NCI-H2171 (cell line): ENCODE measurements around the gene AMPD3.

Experiments used
- DNase-seq: peaks from one replicate; lab custom pipeline; 2025; lab: John Stamatoyannopoulos, UW

Gene AMPD3

DNA sequence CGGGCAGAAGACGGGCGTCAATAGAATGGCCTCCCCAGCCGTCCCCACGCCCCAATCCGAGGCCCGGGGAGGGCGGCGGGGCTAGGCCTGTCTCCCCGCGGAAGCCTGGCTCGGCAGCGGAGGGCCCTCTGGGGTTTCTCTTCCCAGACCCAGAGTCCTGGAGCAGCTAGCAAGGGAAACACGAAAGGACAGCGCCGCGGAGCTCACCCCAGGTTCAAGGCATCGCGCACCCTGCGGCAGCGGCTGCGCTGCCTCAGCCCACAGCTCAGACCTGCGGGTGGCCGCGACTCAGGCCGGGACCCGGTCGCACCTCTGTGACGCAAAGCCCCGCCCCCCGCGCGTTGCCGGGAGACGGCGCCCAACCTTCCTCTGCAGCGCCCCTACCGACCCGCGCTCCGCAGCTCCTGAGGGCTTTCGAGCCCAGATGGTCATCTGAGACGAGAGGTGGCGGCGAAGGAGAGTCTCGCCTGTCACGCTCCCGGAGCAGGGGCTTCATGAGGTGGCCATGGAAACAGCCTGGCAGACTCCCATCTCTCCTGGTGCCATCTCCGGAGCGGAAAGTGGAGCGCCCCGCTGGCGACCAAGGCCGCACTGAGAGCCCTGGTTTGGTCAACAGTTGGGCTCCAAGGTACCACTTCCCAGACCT lies 86.0 kb downstream of the AMPD3 start, which contains the start of gene RNF141:
TSS of gene RNF141 (minus strand) at position 273 of the 646 bp plus-strand sequence. CDS start 7,029 bp downstream, outside the sequence.
- DNase-seq, result peak; percentile 86

DNA sequence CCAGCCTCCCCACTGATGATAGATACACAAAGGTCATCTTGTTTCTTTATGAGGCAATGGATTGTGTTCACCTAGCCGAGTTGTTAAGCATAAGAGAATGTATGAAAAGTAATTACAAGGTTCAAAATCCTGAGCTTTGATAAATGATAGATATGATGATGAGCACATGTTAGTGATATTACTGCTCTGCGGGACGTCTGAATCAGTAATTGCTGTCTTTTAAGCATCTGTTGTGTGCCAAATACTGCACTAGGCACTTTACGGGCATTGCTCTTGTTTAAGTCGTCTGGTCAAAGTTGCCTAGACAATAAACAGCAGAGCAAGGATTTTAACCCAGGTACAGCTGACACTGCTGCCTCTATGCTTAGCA lies 86.5 kb downstream of the AMPD3 start:
- no peak for DNase-seq

DNA sequence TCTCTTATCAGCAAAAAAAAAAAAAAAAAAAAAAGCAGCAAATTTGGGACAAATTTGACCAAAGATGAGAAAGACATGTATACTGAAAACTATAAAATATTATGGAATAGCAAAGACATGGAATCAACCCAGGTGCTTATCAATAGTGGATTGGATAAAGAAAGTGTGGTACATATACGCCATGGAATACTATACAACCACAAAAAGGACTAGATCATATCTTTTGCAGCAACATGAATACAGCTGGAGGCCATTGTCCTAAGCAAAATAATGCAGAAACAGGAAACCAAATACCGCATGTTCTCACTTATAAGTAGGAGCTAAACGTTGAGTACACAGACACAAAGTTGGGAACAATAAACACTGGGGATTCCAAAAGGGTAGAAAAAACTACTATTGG lies 87.7 kb downstream of the AMPD3 start:
- no peak for DNase-seq

DNA sequence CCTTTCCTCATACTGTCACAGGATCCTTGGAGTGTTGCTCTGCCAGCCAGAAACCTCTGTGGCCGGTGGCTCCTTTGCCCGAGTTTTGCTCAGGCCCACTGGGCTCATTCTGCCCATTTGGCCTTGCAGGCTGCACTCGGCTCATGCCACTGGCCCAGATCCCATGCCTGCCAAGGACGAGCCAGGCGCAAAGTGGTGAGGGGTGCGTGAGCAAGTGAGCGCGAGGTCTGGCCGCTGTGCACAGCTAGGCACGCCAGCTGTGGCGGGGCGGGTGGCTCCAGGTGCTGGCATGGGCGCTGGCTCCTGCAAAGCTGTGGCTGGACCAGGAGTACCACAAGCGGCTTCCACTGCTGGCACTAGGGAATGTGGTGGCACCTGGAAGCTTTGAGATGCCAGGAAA lies 88.7 kb downstream of the AMPD3 start:
- DNase-seq, result no peak

DNA sequence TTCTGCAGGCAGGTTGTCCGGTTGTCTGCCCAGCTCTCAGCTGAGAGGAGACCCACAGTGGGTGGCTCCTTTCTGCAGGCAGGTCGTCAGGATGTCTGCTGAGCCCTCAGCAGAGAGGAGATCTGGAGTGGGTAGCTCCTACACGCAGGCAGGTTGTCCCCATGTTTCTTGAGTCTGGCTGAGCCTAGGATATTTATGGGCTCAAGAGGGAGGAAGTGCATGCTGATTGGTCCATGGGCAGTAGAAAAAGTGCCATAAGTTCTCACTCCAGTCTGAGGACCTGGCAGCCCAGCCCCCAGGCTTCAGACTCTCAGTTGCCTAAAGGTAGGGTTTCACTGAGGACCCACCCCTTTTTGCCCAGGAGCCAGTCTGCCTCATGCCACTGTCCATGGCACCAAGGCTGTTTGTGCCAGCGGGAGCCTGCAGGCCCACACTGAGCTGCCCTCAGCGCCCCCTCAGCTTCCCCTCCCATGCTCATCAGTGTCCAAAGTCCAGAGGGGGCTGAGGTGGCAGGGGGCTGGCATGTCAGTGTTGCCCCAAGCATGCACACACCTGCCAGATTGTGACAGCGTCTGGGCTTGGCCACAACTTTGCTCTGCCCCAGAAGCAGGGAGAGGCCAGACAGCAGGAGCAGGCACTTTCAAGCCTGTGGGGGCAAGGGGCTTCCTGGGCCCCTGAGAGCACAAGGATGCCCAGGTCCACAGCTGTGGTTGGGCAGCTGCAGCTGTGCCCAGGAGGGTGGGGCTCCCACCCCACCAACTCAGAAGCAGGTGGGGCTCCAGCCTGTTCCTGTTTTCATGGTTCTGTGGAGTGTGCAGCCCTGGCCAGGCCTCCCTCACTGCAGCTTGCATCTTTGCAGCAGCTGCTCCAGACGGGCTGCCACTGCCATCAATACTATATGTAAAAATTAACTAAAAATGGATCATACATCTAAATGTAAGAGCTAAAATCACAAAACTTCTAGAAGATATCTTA lies 89.7 kb downstream of the AMPD3 start:
- DNase-seq, result no peak

DNA sequence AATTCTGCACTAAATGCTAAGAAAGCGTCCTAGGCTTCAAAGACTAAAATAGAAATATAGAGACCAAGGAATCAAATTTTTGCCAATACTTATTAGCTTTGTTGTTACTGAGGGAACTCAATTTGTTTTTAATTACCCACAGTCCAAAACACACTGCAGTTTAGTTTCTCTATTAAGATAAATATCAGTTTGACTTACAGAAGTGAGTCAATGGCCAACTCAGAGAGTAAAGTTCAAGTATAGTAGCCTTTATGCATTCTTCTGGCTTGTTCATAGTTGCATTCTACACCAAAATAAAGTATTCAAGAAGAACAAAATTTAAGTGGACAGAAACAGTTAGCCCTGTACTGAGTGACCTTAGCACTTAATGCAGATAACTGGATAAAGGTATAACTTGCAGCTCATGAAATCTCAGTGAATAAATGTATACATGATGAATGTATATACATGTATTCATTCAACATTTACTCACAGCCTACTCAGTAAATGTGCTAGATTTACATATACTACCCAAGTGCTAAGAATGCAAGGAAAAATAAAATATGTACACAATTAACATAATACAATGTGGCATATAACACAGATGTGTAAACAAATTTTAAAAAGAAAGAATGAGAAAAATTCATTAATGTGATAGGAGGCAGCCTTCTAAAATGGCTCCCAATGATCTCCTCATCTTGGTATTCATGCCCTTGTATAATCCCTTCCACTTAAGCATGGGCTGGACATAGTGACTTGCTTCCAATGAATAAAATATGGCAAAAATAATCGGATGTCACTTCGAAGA lies 95.6 kb downstream of the AMPD3 start:
- no peak for DNase-seq

DNA sequence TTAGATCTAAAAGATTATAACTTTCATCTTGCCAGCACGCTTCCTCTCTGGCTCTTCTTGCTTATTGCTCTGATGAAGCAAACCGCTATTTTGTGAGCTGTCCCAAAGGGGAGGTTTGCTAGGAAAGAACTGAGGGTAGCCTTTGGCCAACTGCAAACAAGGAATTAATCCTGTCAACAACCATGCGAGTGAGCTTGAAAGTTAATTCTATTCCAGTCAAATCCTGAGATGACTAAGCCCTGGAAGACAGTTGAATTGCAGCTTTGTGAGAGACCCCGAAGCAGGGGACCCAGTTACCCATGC lies 96.2 kb downstream of the AMPD3 start:
- no peak for DNase-seq

DNA sequence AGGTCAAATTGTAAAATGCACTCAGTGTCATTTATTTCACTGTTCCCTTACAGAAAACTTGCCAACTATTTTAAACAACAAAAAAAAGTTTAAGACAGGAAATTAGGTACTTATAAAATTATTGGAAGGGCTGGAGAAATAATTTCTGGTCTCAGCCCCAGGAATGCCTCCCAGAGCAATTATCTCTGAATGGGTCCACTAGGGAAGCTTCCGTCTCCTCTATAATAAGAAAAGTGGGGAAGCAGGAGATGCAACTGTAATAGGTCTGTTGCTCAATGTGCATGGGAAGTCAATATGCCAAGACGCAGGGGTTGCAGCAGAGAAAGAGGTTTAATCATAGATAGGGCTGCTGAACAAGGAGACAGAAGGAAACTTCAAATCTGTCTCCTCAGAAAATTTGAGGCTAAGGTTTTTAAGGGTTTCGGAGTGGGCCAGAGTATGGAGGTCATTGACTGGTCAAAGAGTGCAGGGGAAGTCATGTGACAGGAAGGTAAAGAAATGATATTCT lies 96.8 kb downstream of the AMPD3 start:
- no peak for DNase-seq

DNA sequence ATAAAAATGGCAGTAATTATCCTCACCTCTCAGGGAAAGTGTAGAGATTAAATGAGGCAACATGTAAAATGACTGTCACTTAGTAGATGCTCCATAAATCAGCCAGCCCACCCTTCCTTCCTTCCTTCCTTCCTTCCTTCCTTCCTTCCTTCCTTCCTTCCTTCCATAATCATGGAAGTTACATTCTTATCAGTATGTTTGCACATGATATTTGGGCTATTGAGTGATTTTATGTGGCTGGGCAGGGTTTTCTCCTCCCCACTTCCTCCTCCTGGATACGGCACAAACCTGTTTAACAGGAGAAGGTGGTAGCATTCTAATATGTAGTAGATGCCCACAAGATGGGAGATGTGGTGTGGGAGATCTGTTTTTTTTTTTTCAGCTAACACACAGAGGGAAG lies 101.5 kb downstream of the AMPD3 start:
- no peak for DNase-seq
